KMS-11 (cell line): ENCODE results near the gene TXNRD2.

ENCODE experiments used
- H2AFZ ChIP-seq: fragments of 200-600 bp; sonication (generic); 2 replicates; pipeline ENCODE4 v1.6.1; 2016; ENCODE audit warnings: antibody characterized with exemption, mixed run types, low read depth
- H3K27ac ChIP-seq: fragments of 200-600 bp; sonication (generic); 2 replicates; pipeline ENCODE4 v1.6.1; 2016; ENCODE audit warnings: mild to moderate bottlenecking, mixed run types
- H3K27me3 ChIP-seq: fragments of 200-600 bp; sonication (generic); 2 replicates; pipeline ENCODE4 v1.6.1; 2017; ENCODE audit warnings: mild to moderate bottlenecking, low read depth, mixed run types, moderate library complexity; ENCODE audit not compliant: insufficient read depth
- H3K36me3 ChIP-seq: fragments of 200-600 bp; sonication (generic); 2 replicates; pipeline ENCODE4 v1.6.1; 2017; ENCODE audit warnings: mild to moderate bottlenecking, mixed run types; ENCODE audit not compliant: insufficient read depth
- H3K4me1 ChIP-seq: fragments of 200-600 bp; sonication (generic); 2 replicates; pipeline ENCODE4 v1.6.1; 2016; ENCODE audit warnings: mild to moderate bottlenecking, low read depth, mixed run types; ENCODE audit not compliant: poor library complexity, severe bottlenecking
- H3K4me2 ChIP-seq: fragments of 200-600 bp; sonication (generic); 2 replicates; pipeline ENCODE4 v1.7.0; 2016; ENCODE audit warnings: mild to moderate bottlenecking, mixed run types
- H3K4me3 ChIP-seq: fragments of 200-600 bp; sonication (generic); IDR thresholded peaks from 2 replicates; pipeline ENCODE4 v1.6.1; 2017; ENCODE audit warnings: low read depth, low read length, mixed read lengths; ENCODE audit not compliant: insufficient read depth
- H3K79me2 ChIP-seq: fragments of 200-600 bp; sonication (generic); 2 replicates; pipeline ENCODE4 v1.6.1; 2016; ENCODE audit warnings: low read depth, mixed run types; ENCODE audit not compliant: insufficient read depth
- H3K9ac ChIP-seq: fragments of 200-600 bp; sonication (generic); 2 replicates; pipeline ENCODE4 v1.6.1; 2016; ENCODE audit warnings: mild to moderate bottlenecking, mixed run types
- H4K20me1 ChIP-seq: fragments of 200-600 bp; sonication (generic); 2 replicates; pipeline ENCODE4 v1.6.1; 2016; ENCODE audit warnings: mild to moderate bottlenecking, mixed run types; ENCODE audit not compliant: insufficient read depth
- CTCF ChIP-seq: fragments of 200-600 bp; sonication (generic); conservative IDR thresholded peaks from 2 replicates; pipeline ENCODE4 v1.6.1; 2017; ENCODE audit warnings: low read depth, mild to moderate bottlenecking, antibody characterized with exemption, low read length, moderate library complexity, mixed read lengths

TXNRD2 gene

GRCh38 chr22:19989725-19990067, 48.1 kb upstream of the TXNRD2 start:
- no peak overlapping the region for H3K27ac ChIP-seq
- no peaks in the 10 kb centered on the region for H3K36me3 ChIP-seq
- TF ChIP-seq CTCF = no peak
- H4K20me1 ChIP-seq = no peaks in the 10 kb centered on the region
- H3K4me3 ChIP-seq = no peak overlapping the region
- H3K79me2 ChIP-seq = no peaks in the 10 kb centered on the region
- peaks cover 8% of the 10 kb centered on the region for H3K27me3 ChIP-seq
- no peak overlapping the region for H3K4me2 ChIP-seq
- H3K4me1 ChIP-seq = no peaks in the 10 kb centered on the region
- no peak overlapping the region for H2AFZ ChIP-seq
- H3K9ac ChIP-seq = no peak overlapping the region

GRCh38 chr22:19988965-19989724, 47.5 kb upstream of the TXNRD2 start:
- H3K4me1 ChIP-seq = peaks cover 2% of the 10 kb centered on the region
- TF ChIP-seq CTCF = no peak
- no peaks in the 10 kb centered on the region for H3K36me3 ChIP-seq
- H3K79me2 ChIP-seq = no peaks in the 10 kb centered on the region
- H2AFZ ChIP-seq = no peak overlapping the region
- peaks cover 8% of the 10 kb centered on the region for H3K27me3 ChIP-seq
- H3K9ac ChIP-seq = no peak overlapping the region
- no peak overlapping the region for H3K4me3 ChIP-seq
- no peaks in the 10 kb centered on the region for H4K20me1 ChIP-seq
- H3K4me2 ChIP-seq = no peak overlapping the region
- H3K27ac ChIP-seq = no peak overlapping the region

- Histone ChIP-seq H3K36me3 (no peaks in the 10 kb centered on the region), H3K27me3 (peaks cover 8% of the 10 kb centered on the region), H3K4me2 (no peak overlapping the region), H3K4me3 (no peak overlapping the region), H3K27ac (no peak overlapping the region), H3K9ac (no peak overlapping the region), H4K20me1 (no peaks in the 10 kb centered on the region), H3K79me2 (no peaks in the 10 kb centered on the region), H3K4me1 (peaks cover 3% of the 10 kb centered on the region), H2AFZ (no peak overlapping the region)
- TF ChIP-seq CTCF = no peak
Measured at GRCh38 chr22:19988331-19988808, 46.8 kb upstream of the TXNRD2 start.

GRCh38 chr22:19987394-19988306, 46.0 kb upstream of the TXNRD2 start:
- no peak overlapping the region for H3K9ac ChIP-seq
- H2AFZ ChIP-seq = no peak overlapping the region
- TF ChIP-seq CTCF = no peak
- no peak overlapping the region for H3K4me3 ChIP-seq
- H3K4me1 ChIP-seq = peaks cover 3% of the 10 kb centered on the region
- no peaks in the 10 kb centered on the region for H3K36me3 ChIP-seq
- H3K4me2 ChIP-seq = no peak overlapping the region
- no peaks in the 10 kb centered on the region for H3K79me2 ChIP-seq
- H3K27me3 ChIP-seq = peaks cover 6% of the 10 kb centered on the region; the same call in 1 of the 2 replicates
- H4K20me1 ChIP-seq = no peaks in the 10 kb centered on the region
- H3K27ac ChIP-seq = no peak overlapping the region
